Measurements from ENCODE around the gene PRPF4. TPM values are rescaled to one million over a fixed set of nuclear protein-coding genes. Genes with fewer than 3 reads are reported as not detected.
A peak's percentile ranks its signal among the peaks of the same experiment; 100 is the strongest.
"Not testable (repeated sequence)": the region's sequence is repeated elsewhere in the genome, so short reads cannot be mapped to it uniquely, and the experiment has no call there.

PRPF4 gene
- total RNA-seq, 1 donor from 2014 or later = 31.1 TPM

DNA sequence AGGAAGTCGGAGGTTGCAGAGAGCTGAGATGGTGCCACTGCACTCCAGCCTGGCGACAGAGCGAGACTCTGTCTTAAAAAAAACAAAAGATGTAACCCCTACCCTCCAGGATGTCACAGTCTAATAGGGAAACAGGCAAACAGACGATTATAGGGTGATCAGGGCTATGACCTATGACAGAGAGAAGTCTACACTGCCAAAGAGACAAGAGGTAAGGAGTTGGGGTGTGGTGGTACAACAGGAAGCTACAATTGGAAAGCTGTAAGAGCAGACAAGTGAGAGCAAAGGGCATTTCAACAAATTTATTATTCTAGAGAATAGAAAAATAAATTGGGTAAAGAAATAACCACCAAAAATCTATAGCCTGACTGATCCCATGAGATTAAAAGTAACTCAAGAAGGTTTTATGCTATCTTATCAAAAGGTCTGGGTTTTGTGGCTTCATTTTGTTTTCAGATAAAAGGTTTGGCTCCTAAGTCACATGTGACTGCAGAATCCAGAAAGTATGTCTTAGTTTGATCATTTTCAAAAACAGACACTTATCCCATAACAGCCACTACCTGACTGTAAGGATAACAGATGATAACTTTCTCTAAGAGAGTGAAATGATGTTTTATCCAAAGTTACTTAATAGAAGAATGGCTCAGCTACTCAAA lies 7.4 kb upstream of the PRPF4 start:
- DNase-seq (ENCODE audit: low read depth) = no peak

DNA sequence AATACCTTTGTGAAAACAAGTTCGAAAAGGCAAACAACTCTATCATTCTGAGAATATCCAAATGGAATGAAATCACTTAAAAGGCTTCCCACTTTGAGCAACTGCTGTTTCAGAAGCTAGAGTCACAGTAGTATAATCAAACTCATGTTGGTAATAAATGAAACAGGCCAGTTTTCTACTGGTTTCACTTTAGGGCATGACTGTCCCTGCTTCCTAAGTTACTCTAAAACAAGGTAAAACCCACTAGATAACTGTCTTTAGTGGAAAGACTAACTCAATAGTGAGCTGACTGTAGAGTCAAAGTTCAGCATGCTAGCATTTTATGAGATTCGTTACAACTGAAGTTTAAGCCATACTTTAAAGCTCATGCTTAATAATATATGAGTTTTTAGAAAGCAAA lies 6.1 kb upstream of the PRPF4 start:
- DNase-seq (ENCODE audit: low read depth) = no peak

DNA sequence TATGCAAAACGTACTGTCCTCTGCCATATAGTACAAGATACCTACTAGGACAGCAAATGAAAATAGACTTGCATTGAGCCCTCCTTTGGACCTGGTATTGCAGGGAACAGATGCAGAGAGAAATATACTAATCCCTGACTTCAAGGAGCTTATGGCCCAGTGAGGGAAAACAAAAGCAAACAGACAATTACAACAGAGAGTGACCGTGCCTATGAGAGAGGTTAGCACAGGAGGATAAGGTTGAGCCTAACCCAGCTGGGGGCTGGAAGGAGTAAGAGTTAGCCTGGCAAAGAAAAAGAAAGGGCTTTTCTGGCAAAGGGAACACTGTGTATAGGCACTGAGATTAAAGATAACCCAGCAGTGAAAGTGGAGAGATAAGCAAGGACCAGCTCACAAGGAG lies 5.6 kb upstream of the PRPF4 start:
- DNase-seq (ENCODE audit: low read depth) = no peak

DNA sequence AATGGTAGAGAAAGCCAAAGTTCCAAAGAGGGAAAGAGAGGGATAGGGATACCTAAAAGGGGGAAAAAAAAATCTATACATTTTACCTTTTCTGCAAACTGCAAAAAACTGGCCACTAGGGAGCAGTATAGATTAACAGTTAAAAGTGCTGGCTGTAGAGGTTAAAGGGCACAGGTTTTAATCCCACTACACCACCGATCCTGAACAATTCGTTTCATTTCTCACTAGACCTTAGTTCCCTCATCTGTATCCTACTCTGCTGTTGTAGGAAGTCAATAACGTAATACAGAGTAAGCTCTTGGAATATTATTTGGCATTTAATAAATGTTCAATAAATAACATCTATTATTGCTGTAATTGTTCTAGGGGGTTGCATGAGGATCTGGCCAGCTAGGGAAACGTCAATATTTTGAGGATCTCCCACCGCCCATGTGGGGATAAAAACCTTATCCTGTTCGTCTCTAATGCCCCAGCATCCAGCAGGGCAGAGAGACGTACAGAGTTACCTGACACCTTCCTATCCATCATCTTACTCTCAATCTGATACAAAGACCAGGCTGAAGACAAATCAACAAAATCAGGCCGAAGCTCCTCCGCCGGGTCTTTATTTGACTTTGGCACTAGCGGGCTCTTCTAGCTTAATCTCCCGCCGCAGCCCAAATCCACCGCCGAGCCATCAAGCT lies 843 bp upstream of the PRPF4 start:
- peak; percentile 62 for DNase-seq (ENCODE audit: low read depth)

DNA sequence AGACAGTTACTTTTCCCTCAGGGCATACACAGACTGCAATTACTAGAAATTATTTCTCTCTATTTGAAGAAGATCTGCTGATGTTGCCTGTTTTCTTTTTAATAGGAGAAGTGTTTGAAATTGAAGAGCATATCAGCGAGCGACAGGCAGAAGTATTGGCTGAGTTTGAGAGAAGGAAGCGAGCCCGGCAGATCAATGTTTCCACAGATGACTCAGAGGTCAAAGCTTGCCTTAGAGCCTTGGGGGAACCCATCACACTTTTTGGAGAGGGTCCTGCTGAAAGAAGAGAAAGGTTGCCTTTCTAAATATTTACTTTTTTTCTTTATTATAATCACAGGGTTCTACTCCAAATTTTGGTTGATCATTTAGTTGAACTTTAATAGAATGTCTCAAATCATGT lies 3.4 kb downstream of the PRPF4 start:
- DNase-seq (ENCODE audit: low read depth) = no peak

DNA sequence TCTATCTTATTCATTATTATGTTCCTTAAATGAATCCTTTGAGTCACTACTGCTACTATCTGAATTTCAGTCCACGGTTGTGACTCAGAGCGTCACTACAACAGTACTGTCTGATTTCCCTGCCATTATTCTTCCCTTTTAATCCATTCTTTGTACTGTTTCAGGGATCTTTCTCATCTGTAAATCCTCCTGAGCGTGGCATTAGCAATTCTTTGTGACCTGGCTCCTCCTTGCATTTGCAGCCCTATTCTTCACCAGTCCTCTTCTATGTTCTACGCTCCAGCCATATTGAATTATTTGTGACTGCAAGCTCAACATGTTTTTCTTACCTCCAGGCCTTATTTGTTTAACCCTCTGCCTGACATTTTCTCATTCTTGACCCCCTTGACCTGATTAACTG lies 5.9 kb downstream of the PRPF4 start:
- no peak for DNase-seq (ENCODE audit: low read depth)

DNA sequence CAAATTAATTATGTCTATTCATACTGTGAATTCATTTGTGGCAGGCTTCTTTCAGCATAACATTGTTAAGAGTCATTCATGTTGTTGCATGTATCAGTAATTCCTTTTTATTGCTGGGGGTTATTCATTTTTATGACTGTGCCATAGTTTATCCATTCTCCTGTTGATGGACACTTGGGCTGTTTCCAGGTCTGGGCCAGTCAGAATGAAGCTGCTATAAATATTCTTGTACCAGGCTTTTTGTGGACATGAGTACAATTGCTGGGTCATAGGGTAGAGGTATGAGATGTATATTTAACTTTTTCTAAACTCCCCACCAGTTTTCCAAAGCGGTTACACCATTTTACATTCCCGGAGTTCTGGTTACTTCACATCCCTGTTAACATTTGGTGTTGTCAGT lies 13.6 kb downstream of the PRPF4 start:
- no peak for DNase-seq (ENCODE audit: low read depth)

DNA sequence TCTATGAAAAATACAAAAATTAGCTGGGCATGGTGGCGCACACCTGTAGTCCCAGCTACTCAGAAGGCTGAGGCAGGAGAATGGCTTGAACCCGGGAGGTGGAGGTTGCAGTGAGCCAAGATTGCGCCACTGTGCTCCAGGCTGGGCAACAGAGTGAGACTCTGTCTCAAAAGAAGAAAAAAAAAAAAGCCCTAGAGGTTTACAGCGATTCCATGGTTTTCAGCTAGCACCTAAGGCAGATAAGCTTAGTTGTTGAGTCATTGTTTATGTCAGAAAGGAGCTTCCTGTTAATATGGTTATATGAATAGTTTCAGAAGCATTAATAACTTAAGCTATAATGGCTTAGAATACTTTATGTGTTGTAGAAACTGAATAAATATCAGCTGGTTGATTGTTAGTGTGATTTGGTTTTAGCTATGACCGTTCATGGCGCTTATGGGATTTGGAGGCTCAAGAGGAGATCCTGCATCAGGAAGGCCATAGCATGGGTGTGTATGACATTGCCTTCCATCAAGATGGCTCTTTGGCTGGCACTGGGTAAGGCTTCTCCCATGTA lies 14.7 kb downstream of the PRPF4 start:
- DNase-seq (ENCODE audit: low read depth) = no peak

DNA sequence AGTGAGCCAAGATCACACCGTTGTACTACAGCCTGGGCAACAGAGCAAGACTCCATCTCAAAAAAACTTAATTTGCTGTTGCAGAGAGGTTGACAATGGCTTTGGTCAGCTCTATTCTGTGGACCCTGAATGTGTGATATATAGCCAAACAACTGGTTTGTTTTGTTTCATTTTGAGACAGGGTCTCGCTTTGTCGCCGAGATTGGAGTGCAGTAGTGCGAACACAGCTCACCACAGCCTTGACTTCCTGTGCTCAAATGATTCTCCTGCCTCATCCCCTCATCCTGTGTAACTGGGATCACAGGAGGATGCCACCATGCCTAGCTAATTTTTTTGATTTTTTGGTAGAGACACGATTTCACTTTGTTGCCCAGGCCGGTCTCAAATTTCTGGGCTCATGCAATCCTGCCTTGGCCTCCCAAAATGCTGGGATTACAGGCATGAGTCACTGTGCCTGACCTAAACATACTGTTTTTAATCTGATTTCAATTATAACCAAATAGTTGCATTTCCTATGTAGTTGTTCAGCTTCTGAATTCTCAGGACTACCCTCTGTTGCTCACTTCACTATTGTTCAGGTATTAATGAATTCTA lies 17.9 kb downstream of the PRPF4 start:
- DNase-seq (ENCODE audit: low read depth) = no peak

DNA sequence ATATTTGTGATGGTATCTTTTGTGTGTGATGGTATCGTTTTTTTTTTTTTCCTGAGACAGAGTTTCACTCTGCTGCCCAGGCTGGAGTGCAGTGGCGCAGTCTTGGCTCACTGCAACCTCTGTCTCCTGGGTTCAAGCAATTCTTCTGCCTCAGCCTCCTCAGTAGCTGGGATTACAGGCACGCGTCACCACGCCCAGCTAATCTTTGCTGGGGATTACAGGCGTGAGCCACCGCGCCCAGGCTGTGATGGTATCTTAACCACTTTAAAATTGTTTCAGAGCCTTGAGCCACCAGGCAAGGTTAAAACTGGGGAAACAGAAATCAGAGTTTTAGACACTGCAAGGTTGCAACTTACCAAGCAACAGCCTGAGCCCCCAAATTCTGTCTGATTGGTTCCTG lies 20.8 kb downstream of the PRPF4 start:
- not testable (repeated sequence) for DNase-seq (ENCODE audit: low read depth)

DNA sequence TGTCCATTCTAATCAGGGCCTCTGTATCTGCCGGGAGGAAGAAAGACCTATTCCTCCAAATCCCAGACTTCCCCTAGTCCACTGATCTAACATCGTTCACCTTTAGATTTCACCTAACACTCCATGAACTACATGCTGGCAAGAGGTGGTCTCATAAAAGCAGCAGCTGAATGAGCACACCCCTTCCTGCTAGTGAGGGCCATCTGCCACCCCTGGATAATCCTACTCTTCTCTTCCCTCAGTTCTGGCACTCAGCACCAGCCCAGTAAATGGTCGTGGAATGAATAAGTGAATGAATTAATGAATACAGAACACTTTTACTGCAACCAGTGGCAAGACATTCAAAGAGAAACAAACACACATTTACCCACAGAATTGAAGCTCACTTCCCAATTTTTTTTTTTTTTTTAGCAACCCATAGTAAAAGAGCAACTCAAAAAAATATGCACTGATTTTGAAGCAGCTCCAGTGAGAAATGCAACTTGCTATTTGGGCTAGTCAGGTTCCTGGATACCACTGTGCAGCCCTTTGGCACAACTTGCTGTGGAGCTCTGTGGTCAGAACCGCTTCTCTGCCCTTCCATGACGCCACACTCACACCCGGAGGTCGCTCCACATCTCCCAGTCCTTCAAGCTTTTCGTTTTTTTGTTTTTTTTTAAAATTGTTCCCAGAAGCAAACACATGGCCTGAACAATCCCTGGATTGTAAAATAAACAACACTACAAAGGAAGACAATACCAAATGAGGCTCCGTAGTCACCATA lies 21.5 kb downstream of the PRPF4 start:
- no peak for DNase-seq (ENCODE audit: low read depth)

DNA sequence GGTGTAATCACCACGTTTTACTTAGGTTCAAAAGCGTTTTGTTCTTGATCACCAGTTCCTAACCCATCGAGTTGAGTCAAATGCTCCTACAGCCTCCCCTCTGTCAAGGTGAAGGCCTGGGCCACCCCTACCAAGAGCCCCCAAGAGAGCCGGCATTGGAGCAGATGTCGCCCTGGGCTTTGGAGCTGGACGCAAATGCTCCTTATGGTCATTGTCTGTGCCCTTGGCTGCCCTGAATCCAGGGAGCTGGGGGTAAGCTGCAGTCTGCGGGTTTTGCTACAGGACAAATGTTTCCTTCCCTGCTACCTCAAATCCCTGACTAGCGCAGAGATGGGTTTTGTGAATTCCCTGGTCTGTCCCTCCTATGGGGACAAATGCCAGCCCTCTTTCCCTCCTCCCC lies 22.9 kb downstream of the PRPF4 start:
- no peak for DNase-seq (ENCODE audit: low read depth)

DNA sequence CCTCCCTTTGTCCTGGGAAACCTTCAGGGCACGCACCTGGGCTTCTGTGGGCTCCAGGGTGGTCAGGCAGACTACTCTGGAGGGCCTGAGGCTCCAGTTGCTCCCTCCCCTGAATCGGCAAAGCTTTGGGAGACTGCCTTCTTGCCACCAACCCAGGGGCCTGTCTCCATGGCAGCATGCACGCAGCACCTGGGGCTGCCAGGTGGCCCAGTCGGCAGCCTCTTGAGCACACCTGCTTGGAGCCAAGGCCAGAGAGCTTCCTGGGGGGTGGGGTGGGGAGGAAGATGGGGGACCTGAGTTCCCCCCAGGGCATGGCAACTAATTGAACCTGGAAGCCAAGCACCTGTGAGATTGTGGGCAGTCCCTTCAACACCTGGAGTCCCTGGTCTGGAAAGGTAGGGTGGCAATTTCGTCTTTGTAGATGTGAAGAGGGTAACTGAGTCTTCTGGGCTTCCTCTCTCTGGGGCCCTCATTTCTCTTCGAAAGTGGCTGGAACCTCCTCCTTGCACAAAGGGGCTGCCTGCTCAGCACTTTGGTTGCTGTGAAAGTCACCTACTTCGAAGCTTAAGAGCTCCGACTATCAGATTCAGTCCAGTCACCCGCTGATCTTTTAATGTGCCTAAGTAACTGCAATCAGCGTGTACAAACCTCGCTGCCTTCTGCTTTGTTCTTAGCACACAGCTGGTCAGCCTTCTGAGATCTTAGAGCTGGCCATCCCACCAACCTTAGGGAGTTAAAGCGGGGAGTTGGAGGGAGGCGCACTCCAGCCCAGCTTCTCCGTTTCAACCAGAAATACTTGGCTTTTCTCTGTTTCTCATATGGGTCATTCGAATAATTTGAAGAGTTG lies 23.7 kb downstream of the PRPF4 start:
- no peak for DNase-seq (ENCODE audit: low read depth)

DNA sequence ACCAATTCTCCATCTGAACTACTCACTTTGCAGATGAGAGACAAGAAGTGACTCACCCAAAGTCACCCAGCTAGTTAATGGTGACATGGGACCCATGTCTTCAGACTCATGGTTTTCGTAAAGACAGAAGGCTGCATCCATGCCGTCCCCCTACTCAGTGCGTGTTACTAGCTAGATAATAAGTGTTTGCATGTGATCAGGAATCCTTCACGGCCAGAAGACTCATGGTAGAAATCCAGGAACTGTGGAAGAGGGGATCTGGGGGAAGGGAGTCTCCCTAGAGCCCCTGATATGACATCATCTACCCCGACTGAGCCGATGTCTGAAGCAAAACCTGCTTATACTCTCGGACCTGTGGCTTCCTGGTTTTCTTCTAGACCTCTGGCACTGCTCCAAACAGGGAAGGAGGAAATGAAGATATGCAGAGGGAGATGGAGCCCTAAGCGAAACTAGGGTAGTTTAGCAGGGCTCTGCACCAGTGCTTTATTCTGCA lies 24.4 kb downstream of the PRPF4 start:
- peak; percentile 35 for DNase-seq (ENCODE audit: low read depth)

DNA sequence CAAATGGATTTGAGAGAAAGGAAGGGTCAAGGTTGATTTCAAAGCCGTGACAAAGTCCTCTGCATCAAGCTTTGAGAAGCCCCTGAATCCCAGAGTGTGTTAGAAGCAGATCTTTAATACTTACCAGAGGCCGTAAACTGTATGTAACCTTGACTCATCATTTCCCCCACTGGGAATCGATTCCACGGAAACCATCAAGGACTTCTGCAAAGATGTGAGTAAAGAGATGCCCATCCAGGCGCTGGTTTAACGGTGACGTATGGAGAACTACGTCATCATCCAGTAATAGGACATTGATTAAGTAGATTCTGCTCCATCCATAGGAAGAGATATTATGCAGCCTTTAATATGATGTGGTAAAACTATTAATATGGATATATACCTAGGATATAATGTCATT lies 26.1 kb downstream of the PRPF4 start:
- no peak for DNase-seq (ENCODE audit: low read depth)

DNA sequence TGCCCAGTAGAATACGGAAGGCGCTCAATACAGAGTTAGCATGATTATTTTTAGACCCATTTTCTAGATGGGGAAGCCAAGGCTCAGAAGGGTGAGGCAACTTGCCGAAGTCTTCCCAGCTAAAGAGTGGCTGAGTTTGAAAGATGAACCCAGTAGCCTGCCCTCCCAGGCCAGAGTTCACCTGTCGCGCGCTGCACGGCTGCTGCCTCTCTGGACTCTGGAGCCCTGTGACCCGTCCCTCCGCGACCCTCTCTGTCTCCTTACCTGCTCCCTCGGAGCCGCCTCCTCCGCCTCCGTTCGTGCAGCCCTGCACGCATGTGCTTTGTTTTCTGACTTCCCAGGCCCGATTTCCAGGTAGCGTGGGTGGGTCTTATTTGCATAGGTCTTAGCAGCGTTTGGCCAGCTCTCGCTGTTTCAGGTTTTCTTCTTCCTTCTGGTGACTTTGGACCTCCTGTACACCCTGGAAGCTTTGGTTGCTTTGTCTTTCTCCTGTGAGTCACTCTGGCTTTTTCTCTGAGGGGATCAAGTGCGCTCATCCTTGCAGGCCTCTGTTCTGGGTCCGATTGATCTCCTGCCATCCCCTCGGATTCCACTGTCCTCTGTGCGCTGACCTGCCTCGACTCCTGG lies 27.4 kb downstream of the PRPF4 start, which contains the start of gene RNF183:
Gene RNF183, minus strand, starts transcription at position 585 of the 627 bp plus-strand sequence. CDS start 5,192 bp downstream, outside the sequence.
- DNase-seq (ENCODE audit: low read depth) = peak; percentile 87

DNA sequence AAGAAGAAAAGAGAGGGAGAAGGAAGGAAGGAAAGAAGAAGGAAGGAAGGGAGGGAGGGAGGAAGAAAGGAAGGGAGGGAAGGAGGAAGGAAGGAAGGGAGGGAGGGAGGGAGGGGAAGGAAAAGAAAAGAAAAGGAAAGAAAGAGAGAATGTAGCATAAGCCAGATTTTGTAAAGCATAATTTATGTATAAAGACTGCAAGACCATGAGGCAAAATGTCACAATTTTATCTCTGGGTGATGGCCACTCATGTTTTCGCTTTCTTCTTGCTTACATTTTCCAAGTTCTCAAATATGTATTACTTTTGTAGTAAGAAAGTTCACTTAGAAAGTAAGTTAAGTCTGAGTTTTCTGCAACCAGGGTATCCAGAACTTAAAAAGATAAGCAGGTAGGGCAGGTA lies 31.1 kb downstream of the PRPF4 start:
- no peak for DNase-seq (ENCODE audit: low read depth)

DNA sequence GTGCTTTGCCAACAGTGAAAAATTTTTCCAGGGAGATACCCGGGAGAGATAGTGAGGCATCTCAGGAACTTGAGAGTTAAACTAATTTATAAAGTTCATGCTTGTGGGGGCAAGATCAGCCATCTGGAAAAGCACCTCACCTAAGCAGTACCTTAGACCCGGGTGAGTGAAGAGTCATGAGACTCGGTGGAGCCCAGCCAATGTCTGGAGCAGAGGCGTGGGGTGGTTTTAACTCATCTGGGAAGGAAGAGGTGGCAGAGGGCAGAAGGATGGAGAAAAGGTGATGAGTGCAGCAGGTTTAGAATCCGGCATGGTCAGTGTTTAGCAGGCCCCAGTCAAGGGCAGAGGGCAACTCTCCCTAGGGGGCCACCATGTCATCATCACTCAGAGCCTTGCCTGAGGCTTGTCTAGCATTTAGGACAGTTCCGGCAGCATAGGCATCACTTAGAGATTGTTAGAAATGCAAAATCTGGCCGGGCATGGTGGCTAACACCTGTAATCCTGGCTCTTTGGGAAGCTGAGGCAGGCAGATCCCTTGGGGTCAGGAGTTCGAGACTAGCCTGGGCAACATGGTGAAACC lies 32.0 kb downstream of the PRPF4 start:
- DNase-seq (ENCODE audit: low read depth) = peak; percentile 41

DNA sequence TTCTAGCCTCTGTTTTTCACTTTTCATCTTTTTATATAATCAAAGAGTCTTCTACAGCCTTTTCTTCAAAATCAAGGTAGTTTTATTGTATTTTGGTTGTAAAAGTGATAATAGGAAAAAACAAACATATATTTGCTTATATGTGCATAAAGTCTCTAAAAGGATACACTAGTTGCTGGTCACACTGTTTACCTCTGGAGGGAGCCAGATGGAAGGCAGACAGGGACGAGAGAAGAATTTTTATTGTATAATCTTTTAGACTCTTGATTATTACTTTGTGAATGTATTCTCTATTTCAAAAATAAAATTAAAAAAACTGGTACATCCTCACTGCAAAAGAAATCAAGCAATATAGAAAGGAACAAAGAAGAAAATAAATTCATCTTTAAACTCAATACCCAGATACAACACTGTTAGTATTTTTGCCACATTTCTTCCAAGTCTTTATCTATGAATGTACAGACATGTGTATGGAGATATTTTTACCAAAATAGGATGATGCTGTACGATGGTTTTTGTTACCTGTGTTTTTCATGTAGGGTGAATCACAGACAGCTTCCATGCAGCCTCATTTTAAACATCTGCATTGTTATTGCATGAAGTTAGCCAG lies 33.9 kb downstream of the PRPF4 start:
- DNase-seq (ENCODE audit: low read depth) = peak; percentile 40

DNA sequence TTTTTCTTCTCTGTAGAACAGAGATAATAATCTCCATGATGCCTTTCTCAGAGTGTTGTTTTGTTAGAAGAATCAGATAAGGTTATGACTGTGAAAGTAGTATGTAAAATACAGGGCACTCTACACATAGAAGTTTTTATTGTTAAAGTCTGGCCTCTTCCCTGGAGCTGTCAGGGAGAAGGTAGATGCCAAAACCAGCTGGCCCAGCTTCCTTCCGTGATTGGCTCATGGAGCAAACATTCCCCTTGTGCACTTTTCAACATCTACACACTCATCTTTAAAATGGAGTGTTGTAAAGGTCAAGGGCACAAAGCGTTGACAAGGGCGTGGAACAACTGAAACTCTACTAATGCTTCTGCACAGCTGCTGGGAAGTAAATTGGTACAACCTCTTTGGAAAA lies 35.1 kb downstream of the PRPF4 start:
- no peak for DNase-seq (ENCODE audit: low read depth)

Measured in renal cortical epithelial cell (primary cell).